ENCODE results near the gene SKAP2.

- TF ChIP-seq, protein P1, sequence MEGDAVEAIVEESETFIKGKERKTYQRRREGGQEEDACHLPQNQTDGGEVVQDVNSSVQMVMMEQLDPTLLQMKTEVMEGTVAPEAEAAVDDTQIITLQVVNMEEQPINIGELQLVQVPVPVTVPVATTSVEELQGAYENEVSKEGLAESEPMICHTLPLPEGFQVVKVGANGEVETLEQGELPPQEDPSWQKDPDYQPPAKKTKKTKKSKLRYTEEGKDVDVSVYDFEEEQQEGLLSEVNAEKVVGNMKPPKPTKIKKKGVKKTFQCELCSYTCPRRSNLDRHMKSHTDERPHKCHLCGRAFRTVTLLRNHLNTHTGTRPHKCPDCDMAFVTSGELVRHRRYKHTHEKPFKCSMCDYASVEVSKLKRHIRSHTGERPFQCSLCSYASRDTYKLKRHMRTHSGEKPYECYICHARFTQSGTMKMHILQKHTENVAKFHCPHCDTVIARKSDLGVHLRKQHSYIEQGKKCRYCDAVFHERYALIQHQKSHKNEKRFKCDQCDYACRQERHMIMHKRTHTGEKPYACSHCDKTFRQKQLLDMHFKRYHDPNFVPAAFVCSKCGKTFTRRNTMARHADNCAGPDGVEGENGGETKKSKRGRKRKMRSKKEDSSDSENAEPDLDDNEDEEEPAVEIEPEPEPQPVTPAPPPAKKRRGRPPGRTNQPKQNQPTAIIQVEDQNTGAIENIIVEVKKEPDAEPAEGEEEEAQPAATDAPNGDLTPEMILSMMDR (IDR thresholded peaks at IDR 0.05), result no peak
- TF ChIP-seq REST (IDR thresholded peaks at IDR 0.05; ENCODE audit: insufficient read depth in 1 of 2, low read depth in 2 of 2, low read length in 1 of 2) (no peak), POLR2AphosphoS5 (IDR thresholded peaks at IDR 0.05; ENCODE audit: low read depth, low read length) (no peak), SIN3A (IDR thresholded peaks at IDR 0.05; ENCODE audit: borderline replicate concordance, insufficient read depth, low read depth, low read length) (no peak)
Observed at GRCh38 chr7:26861050-26861449, 3.3 kb downstream of the SKAP2 start.

Data from Panc1 (cell line).